K562 (cell line): ENCODE results near the gene RNLS. TPM values are rescaled to one million over a fixed set of nuclear protein-coding genes. Genes with fewer than 3 reads are reported as not detected.

Source experiments
- ATAC-seq: fragments of 200-7000 bp; cut with Tn5 transposase; 3 replicates; pipeline ENCODE4 v1.9.1; 2020; ENCODE audit warnings: moderate library complexity
- BruUV-seq: library from RNA; stranded (reverse); fragments of 400-500 nt; replicated peaks from 2 replicates; lab custom pipeline; 2021; lab: Mats Ljungman, UMichigan
- CTCF ChIA-PET: fragments of 300-600 bp; formaldehyde crosslinking; extraction: SDS; loops from one replicate; lab custom pipeline; 2021; ENCODE audit warnings: low intra/inter-chr PET ratio; lab: Yijun Ruan, JAX
- POLR2A ChIA-PET: fragments of 300-600, 350-650 bp; sonication (Branson Sonifier 250); formaldehyde crosslinking; extraction: SDS; loops from one replicate; lab custom pipeline; 2021; ENCODE audit warnings: antibody characterized with exemption, inconsistent platforms; lab: Yijun Ruan, JAX
- DNase-seq, 4 experiments: peaks; one replicate each; pipeline versions ENCODE4 v3.0.0 to v3.0.0-alpha.2; 2011 to 2018; ENCODE audit warnings: low spot score in 3 of 4, mixed read lengths in 3 of 4; ENCODE audit errors: extremely low read depth in 1 of 4
- FAIRE-seq: peaks from 2 replicates; lab custom pipeline; 2011; peaks lifted over from hg19 to GRCh38; lab: Jason Lieb, UNC
- H2AFZ ChIP-seq: 2 replicates; pipeline ENCODE4 v1.6.0; 2011; ENCODE audit warnings: low read depth, low read length, control low read depth, inconsistent platforms
- H3K27ac ChIP-seq: fragments of 200-600 bp; 3 replicates; pipeline ENCODE4 v1.8.0; 2011; ENCODE audit warnings: low read depth, mild to moderate bottlenecking, control low read depth, inconsistent platforms, low read length, moderate library complexity, mixed read lengths; ENCODE audit errors: extremely low read depth
- H3K27me3 ChIP-seq, 2 experiments: fragments of 300-600 bp in 1 of 2; 2 replicates in 1 of 2; 3 replicates in 1 of 2; pipeline versions ENCODE4 v1.6.0 to v1.8.0; 2011; ENCODE audit warnings: inconsistent platforms in 2 of 2, low read length in 2 of 2, mild to moderate bottlenecking in 1 of 2, mixed read lengths in 1 of 2, moderate library complexity in 1 of 2; ENCODE audit not compliant: control insufficient read depth in 2 of 2, insufficient read depth in 2 of 2
- H3K36me3 ChIP-seq: fragments of 300-600 bp; 3 replicates; pipeline ENCODE4 v1.8.0; 2011; ENCODE audit warnings: mild to moderate bottlenecking, low read length, inconsistent platforms; ENCODE audit not compliant: control insufficient read depth, insufficient read depth
- H3K4me1 ChIP-seq, 2 experiments: fragments of 200-600 bp in 1 of 2; replicated peaks in 1 of 2; 2 replicates in 1 of 2; 3 replicates in 1 of 2; pipeline versions ENCODE4 v1.5.1 to v1.8.0; 2011; ENCODE audit warnings: inconsistent platforms in 2 of 2, low read length in 2 of 2, mild to moderate bottlenecking in 1 of 2, mixed read lengths in 1 of 2, moderate library complexity in 1 of 2; ENCODE audit not compliant: control insufficient read depth in 2 of 2, insufficient read depth in 2 of 2
- H3K4me2 ChIP-seq: 2 replicates; pipeline ENCODE4 v1.6.1; 2011; ENCODE audit warnings: low read length, control low read depth, inconsistent platforms, mixed read lengths; ENCODE audit not compliant: insufficient read depth
- H3K4me3 ChIP-seq: fragments of 200-600 bp; sonication (generic), shearing (Covaris generic); 2 replicates; pipeline ENCODE4 v1.5.1; 2016; ENCODE audit warnings: control low read depth, inconsistent platforms
- H3K79me2 ChIP-seq: fragments of 200-600 bp; 3 replicates; pipeline ENCODE4 v1.8.0; 2011; ENCODE audit warnings: low read length, inconsistent platforms; ENCODE audit not compliant: control insufficient read depth, insufficient read depth
- H3K9ac ChIP-seq, 2 experiments: 2 replicates each; pipeline versions ENCODE4 v1.6.0 to v1.6.1; 2011; ENCODE audit warnings: low read depth in 2 of 2, low read length in 2 of 2, control low read depth in 1 of 2, inconsistent platforms in 1 of 2, mild to moderate bottlenecking in 1 of 2, mixed read lengths in 1 of 2; ENCODE audit not compliant: insufficient read depth in 1 of 2
- H3K9me1 ChIP-seq: one replicate; pipeline ENCODE4 v1.6.0; 2011; ENCODE audit warnings: inconsistent platforms, mild to moderate bottlenecking, low read length, moderate library complexity; ENCODE audit not compliant: control insufficient read depth, insufficient read depth
- H3K9me3 ChIP-seq: replicated peaks from 2 replicates; pipeline ENCODE4 v1.5.1; 2011; ENCODE audit warnings: low read depth, low read length, inconsistent platforms; ENCODE audit not compliant: control insufficient read depth, insufficient read depth
- H4K20me1 ChIP-seq: replicated peaks from 2 replicates; pipeline ENCODE4 v1.6.1; 2011; ENCODE audit warnings: low read length, inconsistent platforms, mixed read lengths; ENCODE audit not compliant: control insufficient read depth, insufficient read depth
- CBX2 ChIP-seq: fragments of 200-600 bp; sonication (generic); IDR thresholded peaks from one replicate; pipeline ENCODE4 v1.6.1; 2012; ENCODE audit warnings: mild to moderate bottlenecking, low read length, inconsistent platforms; ENCODE audit not compliant: insufficient read depth, poor library complexity, severe bottlenecking
- CXXC5 ChIP-seq: fragments of 250-450 bp; sonication (Bioruptor Pico); IDR thresholded peaks from 2 replicates; pipeline ENCODE4 v1.8.0; 2022; ENCODE audit warnings: inconsistent platforms, mild to moderate bottlenecking, moderate library complexity
- FOXM1 ChIP-seq, 2 experiments: fragments of 450-650 bp in 1 of 2; sonication (generic) in 1 of 2; formaldehyde crosslinking in 1 of 2; IDR thresholded peaks; 2 replicates each; pipeline versions ENCODE4 v1.6.1 to v1.9.0; 2017 to 2022; ENCODE audit warnings: low read depth in 2 of 2, mild to moderate bottlenecking in 2 of 2, missing genetic modification reagents in 1 of 2, moderate library complexity in 1 of 2
- GTF2F1 ChIP-seq: IDR thresholded peaks from 2 replicates; pipeline ENCODE4 v1.6.1; 2011; ENCODE audit warnings: low read depth, low read length, improper control_type of control experiment
- MIER1 ChIP-seq: fragments of 450-650 bp; IDR thresholded peaks from 2 replicates; pipeline ENCODE4 v1.6.1; 2016; ENCODE audit warnings: antibody characterized with exemption, mild to moderate bottlenecking, low read depth
- PBX2 ChIP-seq, 2 experiments: IDR thresholded peaks in 1 of 2; conservative IDR thresholded peaks in 1 of 2; 2 replicates each; pipeline ENCODE4 v1.6.1; 2016; ENCODE audit warnings: low read depth in 2 of 2, mild to moderate bottlenecking in 1 of 2, missing compliant biosample characterization in 1 of 2, missing genetic modification characterization in 1 of 2, moderate library complexity in 1 of 2
- USF2 ChIP-seq: sonication (generic); formaldehyde crosslinking; IDR thresholded peaks from 2 replicates; pipeline ENCODE4 v1.5.0; 2020; ENCODE audit warnings: missing genetic modification reagents
- ZNF398 ChIP-seq: fragments of 250-450 bp; sonication (Bioruptor Pico); IDR thresholded peaks from 2 replicates; pipeline ENCODE4 v1.8.0; 2021; ENCODE audit warnings: moderate library complexity, mild to moderate bottlenecking, inconsistent platforms
- WGBS: fragments of 100-300 bp; shearing (Covaris generic); methylation state at CpG from one replicate; pipeline ENCODE4 v1.1.6; 2016; ENCODE audit warnings: low coverage, mixed read lengths; ENCODE audit not compliant: insufficient coverage; ENCODE audit errors: missing lambda C conversion rate; 5-methylcytosine and 5-hydroxymethylcytosine counted together
- in situ Hi-C: fragments of 300-500 bp; cut with MboI; formaldehyde crosslinking; loops from 4 replicates; pipeline ENCODE4 v1.15.0; 2018; ENCODE audit warnings: inconsistent platforms, mixed read lengths
- intact Hi-C: fragments of 100-400 bp; cut with micrococcal nuclease; formaldehyde crosslinking; loops from 2 replicates; pipeline ENCODE4 v1.14.2; 2022
- polyA plus RNA-seq, 8 experiments: library from polyadenylated mRNA; depleted of rRNA in 4 of 8; stranded (reverse) in 5 of 8; unstranded in 3 of 8; fragments of >200 nt; fragmentation: Nextera tagmentation in 2 of 8; fragmentation: Illumina TruSeq in 1 of 8; extraction: Ambion mirVana in 2 of 8; extraction: Trizol in 1 of 8; gene quantifications; 2 replicates each; pipeline versions ENCODE4 v1.2.1 to v1.2.3, GENCODE V29; 2011 to 2014; ENCODE audit warnings: inconsistent platforms in 1 of 8, missing spikeins in 1 of 8
- total RNA-seq, 7 experiments: library from RNA; depleted of rRNA in 6 of 7; stranded (reverse); fragments of >200 nt in 6 of 7; fragmentation: Illumina TruSeq in 2 of 7; extraction: Trizol in 2 of 7; gene quantifications; 2 replicates each; pipeline versions ENCODE4 v1.2.1 to v1.2.3, GENCODE V29; 2011 to 2021; ENCODE audit warnings: low replicate concordance in 1 of 7
- TF ChIP-seq, protein P1 (sequence below): fragments of 450-650 bp; conservative IDR thresholded peaks from 2 replicates; pipeline ENCODE4 v1.6.1; 2016; ENCODE audit warnings: missing genetic modification characterization, low read depth, mild to moderate bottlenecking, missing compliant biosample characterization, moderate library complexity

Gene RNLS
- total and polyA plus RNA-seq, 9 of the 15 experiments (the other 6 are each of a cell fraction or from before 2014, with no cell fraction given) = 0.14 to 0.72 (median 0.41) TPM; not detected in 3

DNA sequence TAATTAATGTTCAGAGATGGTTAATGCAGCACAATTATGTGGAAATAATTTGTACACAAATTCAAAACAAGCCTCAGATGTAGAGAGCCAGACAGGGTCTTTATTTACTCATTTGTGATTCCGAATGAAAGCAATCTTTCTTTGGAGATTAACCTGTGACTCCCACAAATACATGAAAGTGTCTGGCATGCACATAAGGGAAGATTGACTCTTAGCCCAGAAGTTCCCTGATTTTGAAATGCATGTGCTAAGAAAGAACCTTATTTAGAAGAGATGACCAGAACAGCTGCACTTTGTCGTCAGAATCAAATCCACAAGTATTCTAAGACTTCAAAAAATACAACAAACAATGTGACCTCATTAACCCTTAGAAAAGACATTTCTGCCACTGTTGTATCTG, 45.1 kb downstream of the RNLS start:
- Histone ChIP-seq H3K4me2 (no peak overlapping the region), H3K36me3 (no peaks in the 10 kb centered on the region), H3K79me2 (no peaks in the 10 kb centered on the region), H3K4me1 (no peaks in the 10 kb centered on the region), H3K9ac (no peak overlapping the region), H3K4me3 (no peak overlapping the region), H4K20me1 (no peaks in the 10 kb centered on the region), H2AFZ (no peak overlapping the region), H3K9me3 (no peaks in the 10 kb centered on the region), H3K27ac (no peak overlapping the region), H3K27me3 (no peaks in the 10 kb centered on the region), H3K9me1 (no peaks in the 10 kb centered on the region)
- ATAC-seq (no peak), FAIRE-seq (no peak), DNase-seq (no peak)
- intact Hi-C loops = no loop called here
- no TSS peak for BruUV-seq
- ChIA-PET CTCF (no interaction called here), POLR2A (no interaction called here)
- in situ Hi-C loops = no loop called here
- no peak for TF ChIP-seq CBX2
- TF ChIP-seq FOXM1 (IDR thresholded peaks at IDR 0.05; ENCODE audit: low read depth) = no peak
- no peak for TF ChIP-seq FOXM1 (CRISPR knock-in tag; IDR thresholded peaks at IDR 0.05; ENCODE audit: low read depth)
- TF ChIP-seq, protein P1, sequence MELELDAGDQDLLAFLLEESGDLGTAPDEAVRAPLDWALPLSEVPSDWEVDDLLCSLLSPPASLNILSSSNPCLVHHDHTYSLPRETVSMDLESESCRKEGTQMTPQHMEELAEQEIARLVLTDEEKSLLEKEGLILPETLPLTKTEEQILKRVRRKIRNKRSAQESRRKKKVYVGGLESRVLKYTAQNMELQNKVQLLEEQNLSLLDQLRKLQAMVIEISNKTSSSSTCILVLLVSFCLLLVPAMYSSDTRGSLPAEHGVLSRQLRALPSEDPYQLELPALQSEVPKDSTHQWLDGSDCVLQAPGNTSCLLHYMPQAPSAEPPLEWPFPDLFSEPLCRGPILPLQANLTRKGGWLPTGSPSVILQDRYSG = no peak
- TF ChIP-seq PBX2 (CRISPR knock-in tag; IDR thresholded peaks at IDR 0.05; ENCODE audit: low read depth) = no peak
- no peak for TF ChIP-seq PBX2 (tag; conservative IDR thresholded peaks at IDR 0.05; ENCODE audit: low read depth)
- TF ChIP-seq GTF2F1 = no peak
- no peak for TF ChIP-seq ZNF398 (CRISPR knock-in tag)
- TF ChIP-seq CXXC5 (CRISPR knock-in tag) = no peak
- no peak for TF ChIP-seq USF2 (CRISPR knock-in tag)
- TF ChIP-seq MIER1 = no peak
- WGBS = 0% methylated on average over 2 of the region's 2 CpGs
